HCT116 (cell line): Measurements from ENCODE around the gene CROCC. TPM values are rescaled to one million over a fixed set of nuclear protein-coding genes. Genes with fewer than 3 reads are reported as not detected.

Experiments
- ATAC-seq: fragments of 200-7000 bp; cut with Tn5 transposase; 2 replicates; pipeline ENCODE4 v1.9.1; 2020; ENCODE audit warnings: mild to moderate bottlenecking, moderate library complexity
- BruUV-seq: library from RNA; stranded (reverse); fragments of 400-500 nt; replicated peaks from 2 replicates; lab custom pipeline; 2021; lab: Mats Ljungman, UMichigan
- CTCF ChIA-PET: fragments of 300-600 bp; sonication (Branson Sonifier 250); formaldehyde crosslinking; loops from one replicate; lab custom pipeline; 2021; ENCODE audit warnings: antibody characterized with exemption; lab: Charles Lee
- POLR2A ChIA-PET: fragments of 300-600, 350-600 bp; sonication (Branson Sonifier 250); formaldehyde crosslinking; loops from one replicate; lab custom pipeline; 2021; ENCODE audit warnings: antibody characterized with exemption; lab: Charles Lee
- RAD21 ChIA-PET, 2 experiments: fragments of 300-600 bp; sonication (Branson Sonifier 250); formaldehyde crosslinking; loops; one replicate each; lab custom pipeline; 2023; ENCODE audit warnings: low total read pairs in 2 of 2; ENCODE audit not compliant: uncharacterized antibody in 2 of 2, unreplicated experiment in 2 of 2, low non-redundant PET in 1 of 2; lab: Charles Lee
- DNase-seq: peaks from one replicate; pipeline ENCODE4 v3.0.0-alpha.2; 2010; ENCODE audit warnings: low read depth, low spot score
- H2AFZ ChIP-seq: fragments of 200-600 bp; shearing (Covaris generic), sonication (generic); 2 replicates; pipeline ENCODE4 v1.6.1; 2017; ENCODE audit warnings: low read depth, mixed run types, mixed read lengths, antibody characterized with exemption, low read length; ENCODE audit not compliant: poor library complexity, severe bottlenecking
- H3K27ac ChIP-seq: 2 replicates; pipeline ENCODE4 v1.5.1; 2012; ENCODE audit warnings: low read depth, low read length
- H3K27me3 ChIP-seq: fragments of 200-600 bp; sonication (generic); 2 replicates; pipeline ENCODE4 v1.6.1; 2016; ENCODE audit warnings: mixed run types, low read length, mixed read lengths; ENCODE audit not compliant: insufficient read depth
- H3K36me3 ChIP-seq, 2 experiments: fragments of 200-500 bp in 1 of 2; fragments of 200-600 bp in 1 of 2; sonication (Bioruptor generic) in 1 of 2; sonication (generic) in 1 of 2; 2 replicates each; pipeline versions ENCODE4 v1.5.1 to v1.6.1; 2014 to 2016; ENCODE audit warnings: low read length in 2 of 2, inconsistent platforms in 1 of 2, mixed read lengths in 1 of 2, mixed run types in 1 of 2; ENCODE audit not compliant: insufficient read depth in 2 of 2, control insufficient read depth in 1 of 2
- H3K4me1 ChIP-seq, 2 experiments: fragments of 200-600 bp in 1 of 2; sonication (generic) in 1 of 2; 2 replicates each; pipeline versions ENCODE4 v1.5.1 to v1.6.1; 2012 to 2017; ENCODE audit warnings: low read length in 2 of 2, inconsistent platforms in 1 of 2, mild to moderate bottlenecking in 1 of 2, mixed read lengths in 1 of 2, mixed run types in 1 of 2, moderate library complexity in 1 of 2; ENCODE audit not compliant: insufficient read depth in 2 of 2, control insufficient read depth in 1 of 2
- H3K4me2 ChIP-seq: fragments of 200-600 bp; sonication (generic); 2 replicates; pipeline ENCODE4 v1.6.1; 2017; ENCODE audit warnings: mixed run types, low read length, mixed read lengths
- H3K4me3 ChIP-seq, 2 experiments: fragments of 200-600 bp in 1 of 2; sonication (generic) in 1 of 2; replicated peaks in 1 of 2; 2 replicates each; pipeline ENCODE4 v1.5.1; 2011 to 2016; ENCODE audit warnings: low read length in 2 of 2, control low read depth in 1 of 2, low read depth in 1 of 2, mild to moderate bottlenecking in 1 of 2, mixed read lengths in 1 of 2, mixed run types in 1 of 2
- H3K79me2 ChIP-seq: fragments of 200-600 bp; sonication (generic); 2 replicates; pipeline ENCODE4 v1.6.1; 2017; ENCODE audit warnings: mild to moderate bottlenecking, mixed run types, low read length, moderate library complexity, mixed read lengths; ENCODE audit not compliant: insufficient read depth
- H3K9ac ChIP-seq: fragments of 200-600 bp; sonication (generic); 2 replicates; pipeline ENCODE4 v1.6.1; 2016; ENCODE audit warnings: low read length, mixed read lengths
- H3K9me2 ChIP-seq: fragments of 200-600 bp; sonication (generic), shearing (Covaris generic); 2 replicates; pipeline ENCODE4 v1.6.1; 2017; ENCODE audit warnings: mixed run types, mild to moderate bottlenecking, moderate library complexity; ENCODE audit not compliant: insufficient read depth
- H3K9me3 ChIP-seq, 2 experiments: fragments of 200-500 bp in 1 of 2; fragments of 200-600 bp in 1 of 2; sonication (Bioruptor generic) in 1 of 2; sonication (generic) in 1 of 2; 2 replicates each; pipeline ENCODE4 v1.6.1; 2014 to 2017; ENCODE audit warnings: low read length in 2 of 2, mixed read lengths in 2 of 2, inconsistent platforms in 1 of 2, low read depth in 1 of 2, mild to moderate bottlenecking in 1 of 2, mixed run types in 1 of 2, moderate library complexity in 1 of 2; ENCODE audit not compliant: control insufficient read depth in 1 of 2, insufficient read depth in 1 of 2
- H4K20me1 ChIP-seq: fragments of 200-600 bp; sonication (generic), shearing (Covaris generic); 2 replicates; pipeline ENCODE4 v1.6.1; 2017; ENCODE audit warnings: mixed run types, mild to moderate bottlenecking, moderate library complexity; ENCODE audit not compliant: insufficient read depth
- CBX3 ChIP-seq: IDR thresholded peaks from 2 replicates; pipeline ENCODE4 v1.6.1; 2012; ENCODE audit warnings: low read depth
- CEBPB ChIP-seq: IDR thresholded peaks from 2 replicates; pipeline ENCODE4 v1.6.1; 2012; ENCODE audit warnings: low read depth
- CTCF ChIP-seq, 3 experiments: fragments of 200-600 bp in 1 of 3; sonication (generic) in 1 of 3; IDR thresholded peaks in 2 of 3; conservative IDR thresholded peaks in 1 of 3; 2 replicates each; pipeline ENCODE4 v1.5.1; 2012 to 2017; ENCODE audit warnings: low read depth in 2 of 3, low read length in 2 of 3, antibody characterized with exemption in 1 of 3, borderline replicate concordance in 1 of 3, control low read depth in 1 of 3, mild to moderate bottlenecking in 1 of 3, mixed read lengths in 1 of 3, mixed run types in 1 of 3, moderate library complexity in 1 of 3; ENCODE audit not compliant: insufficient read depth in 1 of 3
- ELF1 ChIP-seq: IDR thresholded peaks from 2 replicates; pipeline ENCODE4 v1.6.1; 2012; ENCODE audit warnings: low read depth, borderline replicate concordance
- EZH2phosphoT487 ChIP-seq: fragments of 200-600 bp; IDR thresholded peaks from 2 replicates; pipeline ENCODE4 v1.6.1; 2018; ENCODE audit warnings: antibody characterized with exemption, borderline replicate concordance
- MAX ChIP-seq: IDR thresholded peaks from 2 replicates; pipeline ENCODE4 v1.6.1; 2012
- POLR2A ChIP-seq: IDR thresholded peaks from 2 replicates; pipeline ENCODE4 v1.7.0; 2011; ENCODE audit warnings: borderline replicate concordance; ENCODE audit not compliant: insufficient read depth, insufficient read length; ENCODE audit errors: extremely low read depth
- SIN3A ChIP-seq: IDR thresholded peaks from 2 replicates; pipeline ENCODE4 v1.6.1; 2012; ENCODE audit warnings: low read depth
- TCF7L2 ChIP-seq: IDR thresholded peaks from 2 replicates; pipeline ENCODE4 v1.7.0; 2011; ENCODE audit warnings: borderline replicate concordance, inconsistent platforms; ENCODE audit not compliant: insufficient read depth, insufficient read length; ENCODE audit errors: extremely low read depth
- YY1 ChIP-seq: IDR thresholded peaks from 2 replicates; pipeline ENCODE4 v1.6.1; 2011; ENCODE audit warnings: low read length, low read depth, moderate library complexity, mild to moderate bottlenecking; ENCODE audit not compliant: insufficient replicate concordance; ENCODE audit errors: extremely low read depth
- ZFX ChIP-seq: fragments of 450-650 bp; IDR thresholded peaks from 2 replicates; pipeline ENCODE4 v1.6.1; 2017
- intact Hi-C: fragments of 100-400 bp; cut with micrococcal nuclease; formaldehyde crosslinking; loops from 2 replicates; pipeline ENCODE4 v1.10.0; 2022
- total RNA-seq: library from RNA; stranded (reverse); gene quantifications from one replicate; pipeline ENCODE4 v1.2.1, GENCODE V29; 2021; ENCODE audit not compliant: unreplicated experiment

The CROCC gene
- total RNA-seq, 1 experiment from 2014 or later, result 30.1 TPM

DNA sequence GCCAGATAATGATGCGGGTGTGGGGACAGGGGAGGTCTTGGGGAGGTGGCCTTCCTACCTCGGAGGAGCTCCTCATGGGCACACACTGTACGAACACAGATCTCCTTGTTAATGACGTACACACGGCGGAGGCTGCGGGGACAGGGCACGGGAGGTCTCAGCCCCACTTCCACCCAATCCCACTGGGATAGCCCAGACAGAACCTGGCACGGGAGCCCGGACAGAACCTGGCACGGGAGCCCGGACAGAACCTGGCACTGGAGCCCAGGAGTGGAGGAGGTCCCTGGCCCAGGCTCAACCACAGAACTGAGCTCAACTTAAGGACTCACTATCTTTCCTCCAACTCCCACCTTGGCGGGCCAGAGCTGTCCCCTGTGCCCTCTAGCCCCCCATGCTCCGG is 53.5 kb downstream of the CROCC start:
- no peaks in the 10 kb centered on the region for H3K27me3 ChIP-seq
- DNase-seq, result no peak
- TF ChIP-seq EZH2phosphoT487, result no peak
- TF ChIP-seq ELF1, result no peak
- no peak for TF ChIP-seq TCF7L2
- no peak for TF ChIP-seq MAX
- no peak for TF ChIP-seq YY1
- TF ChIP-seq CBX3, result no peak
- no peak for TF ChIP-seq SIN3A
- TF ChIP-seq CTCF (IDR thresholded peaks at IDR 0.05 in 2 of 3, conservative IDR thresholded peaks at IDR 0.05 in 1 of 3; ENCODE audit: borderline replicate concordance in 1 of 3, insufficient read depth in 1 of 3, low read depth in 2 of 3, low read length in 2 of 3), result no peak
- no peak for TF ChIP-seq POLR2A
- no peak for TF ChIP-seq ZFX
- no peak for TF ChIP-seq CEBPB
- TF ChIP-seq, all 23 proteins: peak for 0
- H3K9ac ChIP-seq, result no peak overlapping the region
- ATAC-seq, result no peak
- H3K79me2 ChIP-seq, result peaks cover 30% of the 10 kb centered on the region; the same call in 1 of the 2 replicates
- H3K9me2 ChIP-seq, result no peaks in the 10 kb centered on the region
- no peak overlapping the region for H2AFZ ChIP-seq
- H3K4me3 ChIP-seq, result no peak overlapping the region
- BruUV-seq, result no TSS peak
- CTCF ChIA-PET, result interaction anchor here (1.0 kb wide), 1 partner anchor 15 kb away, joined by 3 read pairs; no protein-coding TSS in a partner anchor
- no peaks in the 10 kb centered on the region for H4K20me1 ChIP-seq
- peaks cover 0 to 8% of the 10 kb centered on the region in 2 experiments; a peak in 2 of 4 replicates for H3K36me3 ChIP-seq
- no peak overlapping the region for H3K27ac ChIP-seq
- intact Hi-C loops, result no loop called here
- no peaks in the 10 kb centered on the region for H3K9me3 ChIP-seq
- RAD21 ChIA-PET, result no interaction called here
- POLR2A ChIA-PET, result no interaction called here
- H3K4me1 ChIP-seq, result peaks cover 21 to 32% of the 10 kb centered on the region in 2 experiments
- no peak overlapping the region for H3K4me2 ChIP-seq
